Activated naive CD4-positive, alpha-beta T cell treated with anti-CD3 and anti-CD28 coated beads, Interleukin-2, amount 10 ng/mL, durations not matched to agents 7 days and 5 days (primary cell): ENCODE results near the gene LOXHD1.

Experiments used
- CTCF ChIA-PET: fragments of 350-600 bp; sonication (Branson Sonifier 250); formaldehyde crosslinking; loops from one replicate; lab custom pipeline; 2021; ENCODE audit warnings: antibody characterized with exemption; lab: Charles Lee
- DNase-seq: peaks from one replicate; pipeline ENCODE4 v3.0.0-alpha.2; 2020
- H3K27ac Mint-ChIP-seq: one replicate; pipeline ENCODE4 v1.8.0; 2021; ENCODE audit warnings: mild to moderate bottlenecking, moderate library complexity, mixed read lengths
- H3K27me3 Mint-ChIP-seq: one replicate; pipeline ENCODE4 v1.8.0; 2021; ENCODE audit warnings: mild to moderate bottlenecking, mixed read lengths
- H3K36me3 Mint-ChIP-seq: one replicate; pipeline ENCODE4 v1.8.0; 2021; ENCODE audit warnings: mixed read lengths
- H3K4me1 Mint-ChIP-seq: one replicate; pipeline ENCODE4 v1.8.0; 2021; ENCODE audit warnings: mixed read lengths
- H3K4me3 Mint-ChIP-seq: one replicate; pipeline ENCODE4 v1.8.0; 2021; ENCODE audit warnings: mild to moderate bottlenecking, moderate library complexity, mixed read lengths
- H3K9me3 Mint-ChIP-seq: one replicate; pipeline ENCODE4 v1.8.0; 2021; ENCODE audit warnings: mixed read lengths

Gene LOXHD1

DNA sequence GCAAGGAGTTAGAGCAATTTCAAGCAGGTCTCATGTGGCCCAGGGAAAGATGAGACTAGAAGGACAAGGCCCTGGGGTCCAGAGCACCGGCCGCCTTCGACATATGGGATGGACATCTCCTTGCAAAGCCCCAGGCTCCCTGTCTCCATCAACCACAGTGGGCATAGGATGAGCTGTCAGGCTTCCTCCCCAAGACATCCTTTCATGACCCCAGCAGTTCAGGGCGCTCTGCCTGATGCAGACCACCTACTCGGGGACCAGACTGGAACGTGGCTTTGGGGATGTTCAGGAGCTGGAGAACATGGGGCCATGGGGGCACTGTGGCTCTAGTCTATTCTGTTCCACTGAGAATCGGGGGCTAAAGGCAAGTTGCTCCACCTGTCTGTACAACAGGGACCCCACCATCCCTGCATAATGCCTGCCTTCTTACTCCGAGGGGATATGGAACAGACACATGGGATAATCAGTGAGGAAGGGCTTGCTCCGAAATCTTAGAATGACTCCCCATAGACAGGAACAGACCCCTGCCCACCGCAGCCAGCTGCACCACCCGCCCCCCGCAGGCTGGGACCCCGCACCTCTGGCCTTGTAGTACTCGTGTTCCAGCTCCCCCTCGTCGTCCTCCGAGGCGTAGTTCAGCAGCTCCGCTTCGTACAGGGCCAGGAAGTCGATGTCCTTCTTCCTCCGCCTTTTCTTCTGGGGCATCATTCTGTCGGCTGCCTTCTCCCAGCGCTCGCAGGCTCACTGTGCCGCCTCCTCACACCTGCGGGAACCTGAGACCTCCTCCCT, 500 bp downstream of the LOXHD1 start:
- H3K27ac Mint-ChIP-seq, result no peak overlapping the region
- H3K27me3 Mint-ChIP-seq, result peaks cover 3% of the 10 kb centered on the region
- CTCF ChIA-PET, result interaction anchor here (0.7 to 6.7 kb wide), 7 partner anchors 9 to 507 kb away, joined by 3 to 119 read pairs (median 16); no protein-coding TSS in a partner anchor
- H3K9me3 Mint-ChIP-seq, result no peaks in the 10 kb centered on the region
- no peaks in the 10 kb centered on the region for H3K36me3 Mint-ChIP-seq
- H3K4me3 Mint-ChIP-seq, result no peak overlapping the region
- H3K4me1 Mint-ChIP-seq, result no peaks in the 10 kb centered on the region
- no peak for DNase-seq

DNA sequence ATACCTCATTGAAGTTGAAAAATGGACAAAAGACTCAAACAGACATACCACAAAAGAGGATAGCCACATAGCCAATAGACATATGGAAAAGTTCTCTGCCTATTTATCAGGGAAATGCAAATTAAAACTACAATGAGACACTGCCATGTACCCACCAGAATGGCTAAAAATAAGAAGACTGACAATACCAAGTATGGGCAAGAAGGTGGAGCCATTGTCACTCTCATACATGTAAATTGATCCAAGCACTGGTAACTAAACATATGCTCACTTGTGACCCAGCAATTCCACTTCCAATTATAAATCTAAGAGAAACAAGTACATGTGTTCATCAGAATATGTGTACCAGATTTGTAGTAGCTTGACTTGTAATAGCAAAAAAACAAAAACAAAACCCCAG, 4.6 kb downstream of the LOXHD1 start:
- Mint-ChIP-seq H3K27me3 (peaks cover 15% of the 10 kb centered on the region), H3K27ac (no peak overlapping the region), H3K4me1 (no peaks in the 10 kb centered on the region), H3K36me3 (no peaks in the 10 kb centered on the region), H3K4me3 (no peak overlapping the region), H3K9me3 (no peaks in the 10 kb centered on the region)
- CTCF ChIA-PET, result interaction anchor here (3.2 kb wide), 1 partner anchor 371 kb away, joined by 12 read pairs; no protein-coding TSS in a partner anchor
- DNase-seq, result no peak

DNA sequence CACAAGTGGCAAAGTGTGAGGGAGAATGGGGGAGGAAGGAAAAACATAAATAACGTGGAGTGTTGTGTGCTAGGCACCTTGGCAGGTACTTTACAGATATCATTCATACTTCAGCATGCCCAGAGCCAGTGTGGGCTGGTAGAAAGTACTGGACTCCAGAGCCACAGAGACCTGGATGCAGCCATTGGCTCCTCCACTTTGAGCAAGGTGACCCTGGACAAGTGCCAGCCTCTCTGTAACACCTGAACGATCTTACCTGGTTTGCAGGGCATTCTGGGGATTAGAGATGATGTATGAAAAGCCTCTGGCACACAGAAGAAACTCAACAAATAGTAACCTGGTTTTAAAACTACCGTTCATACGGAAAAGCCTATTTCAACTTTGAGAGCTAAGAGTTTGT, 6.3 kb downstream of the LOXHD1 start:
- no peaks in the 10 kb centered on the region for H3K9me3 Mint-ChIP-seq
- H3K4me1 Mint-ChIP-seq, result no peaks in the 10 kb centered on the region
- CTCF ChIA-PET, result interaction anchor here (1.0 kb wide), 1 partner anchor 477 kb away, joined by 3 read pairs; a partner anchor contains a TSS
- H3K36me3 Mint-ChIP-seq, result no peaks in the 10 kb centered on the region
- no peak overlapping the region for H3K27ac Mint-ChIP-seq
- peaks cover 20% of the 10 kb centered on the region for H3K27me3 Mint-ChIP-seq
- DNase-seq, result no peak
- H3K4me3 Mint-ChIP-seq, result no peak overlapping the region

DNA sequence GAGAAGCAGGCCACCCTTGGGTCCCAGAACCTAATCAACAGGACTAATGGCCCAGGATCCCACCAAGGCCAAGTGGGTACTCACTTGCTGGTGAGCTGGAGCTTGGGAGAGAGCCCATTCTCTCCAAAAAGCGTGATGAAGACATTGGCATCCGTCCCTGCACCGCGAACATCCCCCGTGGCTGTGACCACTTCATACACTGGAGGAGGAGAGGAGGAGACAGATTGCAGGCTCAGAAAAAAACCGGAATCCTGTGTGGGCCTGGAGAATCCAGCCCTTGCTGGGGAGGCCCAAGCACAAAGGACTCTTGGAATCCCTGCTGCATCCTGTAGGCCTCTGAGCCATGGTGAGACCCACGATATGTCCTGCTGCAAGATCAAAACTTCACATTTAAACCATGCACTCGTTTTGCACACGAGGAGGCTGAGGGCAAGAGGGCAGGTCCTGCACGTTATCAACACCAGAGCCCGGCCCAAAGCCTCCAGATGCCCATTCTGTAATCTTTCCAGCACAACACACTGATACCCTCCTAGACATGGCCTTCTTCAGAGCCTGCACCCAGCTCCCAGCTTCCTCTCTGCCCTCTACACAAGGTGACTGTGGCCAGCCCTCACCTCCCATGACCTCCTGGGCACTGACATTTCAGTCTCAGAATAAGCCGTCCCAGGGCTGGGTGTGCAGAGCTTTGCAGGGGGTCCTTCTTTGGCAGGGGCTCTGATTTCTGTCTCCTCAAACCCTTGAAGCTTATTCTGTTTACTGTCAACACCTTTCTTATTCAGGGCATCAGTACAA, 7.8 kb downstream of the LOXHD1 start:
- Mint-ChIP-seq H3K27ac (no peak overlapping the region), H3K27me3 (peaks cover 29% of the 10 kb centered on the region), H3K4me1 (no peaks in the 10 kb centered on the region), H3K36me3 (no peaks in the 10 kb centered on the region), H3K9me3 (no peaks in the 10 kb centered on the region), H3K4me3 (no peak overlapping the region)
- DNase-seq, result no peak
- CTCF ChIA-PET, result interaction anchor here (1.0 to 1.7 kb wide), 2 partner anchors 9 to 476 kb away, joined by 3 to 7 read pairs; a partner anchor contains a TSS

DNA sequence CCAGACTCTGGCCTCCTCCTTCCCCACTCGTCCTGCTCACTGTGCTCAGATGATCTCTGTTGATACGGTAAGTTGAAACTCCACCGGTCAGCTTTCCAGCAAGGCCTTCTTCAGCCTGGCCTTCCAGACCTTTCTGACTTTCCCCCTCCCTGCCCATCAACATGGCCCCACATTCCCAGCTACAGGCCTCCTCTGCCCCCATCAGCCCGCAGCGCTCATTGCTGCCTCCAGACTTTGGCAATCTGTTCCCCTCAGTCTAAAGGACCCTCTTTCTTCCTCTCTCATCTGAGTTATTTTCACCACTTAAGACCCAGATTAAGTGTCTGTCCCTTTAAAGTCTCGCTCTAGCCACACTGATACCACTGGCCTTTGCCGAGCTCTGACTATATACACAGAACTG, 10.6 kb downstream of the LOXHD1 start:
- DNase-seq, result no peak
- H3K4me1 Mint-ChIP-seq, result no peaks in the 10 kb centered on the region
- CTCF ChIA-PET, result interaction anchor here (2.7 kb wide), 1 partner anchor 11 kb away, joined by 14 read pairs; the partner anchor contains the start of gene LOXHD1
- no peak overlapping the region for H3K4me3 Mint-ChIP-seq
- H3K27me3 Mint-ChIP-seq, result peaks cover 36% of the 10 kb centered on the region
- no peaks in the 10 kb centered on the region for H3K36me3 Mint-ChIP-seq
- H3K27ac Mint-ChIP-seq, result no peak overlapping the region
- no peaks in the 10 kb centered on the region for H3K9me3 Mint-ChIP-seq

DNA sequence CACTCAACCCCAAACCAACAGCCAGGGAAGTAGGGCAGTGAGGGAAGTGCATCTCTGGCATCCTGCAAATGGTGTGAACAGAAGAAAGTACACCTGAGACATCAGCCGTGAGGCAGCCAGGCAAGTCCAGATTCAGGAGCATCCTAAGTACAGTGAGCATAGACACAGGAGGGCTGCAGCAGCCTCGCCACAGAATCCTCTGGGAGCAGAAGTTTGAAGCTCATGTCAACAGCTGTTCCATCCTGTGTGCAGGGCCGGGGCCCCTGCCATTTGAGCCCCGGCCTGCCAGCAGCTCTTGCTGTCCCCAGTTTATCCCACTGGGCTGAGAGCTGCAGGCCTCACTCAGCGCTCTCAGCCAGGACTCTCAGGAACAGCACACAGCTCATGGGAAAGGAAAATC, 14.5 kb downstream of the LOXHD1 start:
- no peak for DNase-seq
- Mint-ChIP-seq H3K27me3 (peaks cover 25% of the 10 kb centered on the region), H3K4me3 (no peak overlapping the region), H3K27ac (no peak overlapping the region), H3K4me1 (no peaks in the 10 kb centered on the region), H3K9me3 (no peaks in the 10 kb centered on the region), H3K36me3 (no peaks in the 10 kb centered on the region)
- CTCF ChIA-PET, result no interaction called here

DNA sequence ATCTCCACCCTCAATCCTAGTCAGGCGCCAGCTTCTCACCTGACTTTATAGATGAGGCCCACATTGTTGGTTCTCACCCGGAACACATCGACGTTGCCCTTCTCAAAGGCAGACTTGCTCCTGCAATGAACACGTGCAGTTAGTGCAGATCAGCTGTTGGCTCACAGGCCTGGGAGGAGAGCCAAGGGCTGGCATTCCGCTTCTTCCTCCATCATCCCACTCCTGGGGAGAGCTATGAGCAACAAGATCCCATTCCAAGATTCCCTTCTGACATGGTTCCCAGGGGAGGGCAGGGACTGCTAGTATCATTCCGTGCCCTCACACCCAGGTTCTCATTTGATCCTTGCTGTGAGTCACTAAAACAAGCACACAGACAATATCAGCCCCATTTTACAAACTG, 15.1 kb downstream of the LOXHD1 start:
- no peaks in the 10 kb centered on the region for H3K36me3 Mint-ChIP-seq
- H3K9me3 Mint-ChIP-seq, result no peaks in the 10 kb centered on the region
- H3K27ac Mint-ChIP-seq, result no peak overlapping the region
- CTCF ChIA-PET, result interaction anchor here (1.2 kb wide), 1 partner anchor 16 kb away, joined by 3 read pairs; no protein-coding TSS in a partner anchor
- DNase-seq, result no peak
- no peaks in the 10 kb centered on the region for H3K4me1 Mint-ChIP-seq
- H3K27me3 Mint-ChIP-seq, result peaks cover 25% of the 10 kb centered on the region
- H3K4me3 Mint-ChIP-seq, result no peak overlapping the region

DNA sequence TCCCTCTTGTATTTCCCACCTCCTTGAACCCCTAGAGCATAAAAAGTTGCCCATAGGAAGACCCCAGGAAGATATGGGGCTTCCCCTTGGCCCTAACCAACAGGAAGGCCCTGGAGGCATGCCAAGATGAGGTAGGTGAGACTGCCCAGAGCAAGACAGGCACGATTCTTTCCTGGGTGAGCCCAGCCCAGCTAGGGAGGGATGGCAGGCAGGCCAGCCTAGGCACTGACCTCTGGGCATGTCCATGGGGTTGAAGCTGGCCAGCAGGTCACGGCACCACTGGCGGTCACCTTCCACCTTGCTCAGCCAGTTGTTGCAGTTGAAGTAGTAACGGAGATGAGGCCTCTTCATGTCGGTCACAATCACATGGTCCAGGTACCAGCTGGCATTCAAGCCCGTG, 17.6 kb downstream of the LOXHD1 start:
- Mint-ChIP-seq H3K9me3 (no peaks in the 10 kb centered on the region), H3K27ac (no peak overlapping the region), H3K4me3 (no peak overlapping the region), H3K27me3 (peaks cover 18% of the 10 kb centered on the region), H3K4me1 (peaks cover 5% of the 10 kb centered on the region), H3K36me3 (no peaks in the 10 kb centered on the region)
- CTCF ChIA-PET, result interaction anchor here (1.1 kb wide), 1 partner anchor 19 kb away, joined by 6 read pairs; no protein-coding TSS in a partner anchor
- no peak for DNase-seq

DNA sequence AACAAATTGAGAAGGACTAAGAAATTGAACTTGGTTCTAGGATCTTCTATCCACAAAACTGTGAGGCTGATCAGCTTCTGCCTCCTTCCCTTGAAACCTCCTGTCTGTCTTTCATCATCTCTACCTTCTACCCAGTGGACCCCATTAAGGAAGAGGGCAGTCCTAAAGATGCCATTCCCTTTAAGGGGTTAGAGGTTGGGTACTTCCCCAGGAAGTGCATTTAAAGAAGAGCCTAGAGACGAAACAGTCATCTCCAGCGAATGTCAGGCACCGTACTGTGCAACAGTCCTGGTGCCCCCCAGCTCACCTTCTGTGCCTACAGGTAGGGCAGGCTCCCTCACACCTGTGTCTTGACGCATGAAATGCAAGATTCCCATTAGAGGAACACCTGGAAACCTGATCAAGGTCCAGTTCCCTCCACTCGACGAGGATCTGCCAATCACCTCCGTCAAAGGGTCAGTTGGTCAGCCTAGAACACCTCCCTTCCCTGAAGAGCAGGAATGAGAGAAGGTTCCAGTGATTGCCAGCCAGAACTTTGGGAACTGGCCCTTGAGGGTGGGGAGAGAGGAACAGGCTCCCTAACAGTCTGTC, 20.9 kb downstream of the LOXHD1 start:
- Mint-ChIP-seq H3K9me3 (peaks cover 2% of the 10 kb centered on the region), H3K4me1 (peaks cover 5% of the 10 kb centered on the region)

DNA sequence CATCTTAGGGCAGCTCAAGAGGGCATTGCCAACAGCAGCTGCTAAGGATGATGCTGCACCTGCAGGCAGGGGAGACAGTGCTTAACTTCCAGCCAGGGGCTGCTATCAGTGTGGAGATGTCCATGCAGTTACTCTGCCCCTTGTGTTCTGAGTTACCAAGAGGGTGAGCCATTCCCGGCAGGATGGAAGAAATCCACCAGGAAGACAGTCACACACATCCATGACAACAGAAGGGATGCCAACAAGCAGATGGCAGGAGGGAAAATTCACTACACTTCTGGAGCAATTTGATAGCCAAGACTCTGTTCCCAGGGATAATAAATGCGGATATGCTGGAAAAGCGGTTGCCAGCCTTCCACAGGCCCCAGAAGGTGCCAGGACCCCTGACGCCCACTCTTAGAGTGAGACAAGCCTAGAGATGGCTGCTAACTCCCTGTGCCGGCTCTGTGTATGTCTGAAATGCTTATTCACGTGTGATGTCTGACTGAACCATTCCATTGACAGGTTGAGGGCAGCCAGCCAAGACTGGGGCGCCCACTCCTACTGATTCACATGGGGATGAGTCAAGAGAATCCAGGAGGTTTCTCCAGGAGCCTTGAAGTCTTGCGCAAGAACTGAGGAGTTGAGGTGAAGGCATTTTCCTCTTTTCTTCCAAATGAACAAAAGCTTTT, 24.5 kb downstream of the LOXHD1 start:
- no peak overlapping the region for H3K4me3 Mint-ChIP-seq
- H3K27ac Mint-ChIP-seq, result no peak overlapping the region
- no peaks in the 10 kb centered on the region for H3K36me3 Mint-ChIP-seq
- CTCF ChIA-PET, result no interaction called here
- no peak for DNase-seq
- peaks cover 31% of the 10 kb centered on the region for H3K27me3 Mint-ChIP-seq
- H3K4me1 Mint-ChIP-seq, result peaks cover 24% of the 10 kb centered on the region
- peaks cover 9% of the 10 kb centered on the region for H3K9me3 Mint-ChIP-seq

More for the DNA sequence above, 20.9 kb downstream of the LOXHD1 start:
- CTCF ChIA-PET, result no interaction called here
- peaks cover 23% of the 10 kb centered on the region for H3K27me3 Mint-ChIP-seq
- no peak for DNase-seq
- H3K27ac Mint-ChIP-seq, result no peak overlapping the region
- no peaks in the 10 kb centered on the region for H3K36me3 Mint-ChIP-seq
- H3K4me3 Mint-ChIP-seq, result no peak overlapping the region

DNA sequence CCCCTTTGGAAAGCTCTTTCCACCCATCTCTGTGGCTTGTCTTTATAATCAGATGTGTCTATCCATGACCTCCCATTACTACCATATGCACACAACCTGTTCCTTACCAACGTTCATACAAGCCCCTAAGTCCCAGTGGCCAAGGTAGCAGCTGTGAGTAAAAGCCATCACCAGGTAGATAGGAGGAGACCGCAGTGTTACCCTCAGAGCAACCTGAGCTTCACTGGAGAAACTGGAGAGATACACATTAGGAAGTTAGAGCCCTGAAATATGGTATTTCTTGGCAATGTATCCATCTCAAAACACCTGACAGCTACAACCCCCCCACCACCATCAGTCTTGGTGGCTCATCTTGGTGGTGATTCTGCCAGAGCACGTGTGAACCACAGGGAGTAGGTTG, 26.0 kb downstream of the LOXHD1 start:
- no peak overlapping the region for H3K4me3 Mint-ChIP-seq
- no peak overlapping the region for H3K27ac Mint-ChIP-seq
- peaks cover 33% of the 10 kb centered on the region for H3K27me3 Mint-ChIP-seq
- peaks cover 9% of the 10 kb centered on the region for H3K9me3 Mint-ChIP-seq
- H3K36me3 Mint-ChIP-seq, result no peaks in the 10 kb centered on the region
- H3K4me1 Mint-ChIP-seq, result peaks cover 21% of the 10 kb centered on the region
- DNase-seq, result no peak
- CTCF ChIA-PET, result no interaction called here

DNA sequence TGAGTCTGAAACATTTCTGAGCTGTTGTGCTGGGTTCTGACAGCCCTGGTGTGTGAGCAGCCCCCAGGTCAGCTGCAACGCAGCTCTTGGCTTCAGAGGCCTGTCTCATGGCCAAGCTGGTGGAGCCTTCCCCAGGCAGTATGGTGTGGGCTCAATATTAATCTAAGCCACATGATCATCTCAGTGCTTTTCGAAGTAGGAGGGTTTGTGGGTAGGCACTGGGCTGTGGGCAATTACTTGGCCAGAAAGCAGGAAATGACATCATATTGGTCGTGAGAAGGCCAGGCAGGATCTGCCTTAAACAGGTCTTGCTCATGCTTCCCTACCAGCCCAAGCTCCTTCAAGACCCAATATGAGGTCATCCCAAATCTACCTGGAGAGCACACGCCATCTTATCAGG, 26.9 kb downstream of the LOXHD1 start:
- no peak for DNase-seq
- no peaks in the 10 kb centered on the region for H3K36me3 Mint-ChIP-seq
- peak overlapping the region; percentile 9 for H3K27ac Mint-ChIP-seq
- CTCF ChIA-PET, result no interaction called here
- peaks cover 9% of the 10 kb centered on the region for H3K9me3 Mint-ChIP-seq
- H3K4me3 Mint-ChIP-seq, result no peak overlapping the region
- H3K4me1 Mint-ChIP-seq, result peaks cover 18% of the 10 kb centered on the region
- peaks cover 30% of the 10 kb centered on the region for H3K27me3 Mint-ChIP-seq

DNA sequence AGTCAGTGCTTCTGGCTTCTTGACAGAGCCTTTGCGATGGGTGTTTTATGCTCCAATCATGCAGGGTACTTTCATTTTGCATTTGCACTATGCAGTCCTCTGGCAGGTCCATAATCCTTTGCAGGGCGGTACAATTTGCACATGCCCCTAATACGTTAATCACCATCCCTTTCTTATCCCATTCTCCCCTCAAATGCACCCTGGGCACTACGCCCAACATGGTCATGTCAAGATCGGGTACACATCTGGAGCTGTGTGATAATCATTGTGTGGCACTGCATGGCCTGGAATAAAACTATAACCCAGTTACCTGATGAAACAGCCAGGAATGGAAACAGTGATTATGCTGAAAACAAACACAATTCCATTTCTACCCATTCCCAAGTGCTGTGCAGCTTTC, 27.7 kb downstream of the LOXHD1 start:
- CTCF ChIA-PET, result no interaction called here
- Mint-ChIP-seq H3K36me3 (no peaks in the 10 kb centered on the region), H3K4me3 (no peak overlapping the region), H3K27me3 (peaks cover 31% of the 10 kb centered on the region), H3K4me1 (peaks cover 26% of the 10 kb centered on the region), H3K9me3 (peaks cover 9% of the 10 kb centered on the region), H3K27ac (no peak overlapping the region)
- no peak for DNase-seq

DNA sequence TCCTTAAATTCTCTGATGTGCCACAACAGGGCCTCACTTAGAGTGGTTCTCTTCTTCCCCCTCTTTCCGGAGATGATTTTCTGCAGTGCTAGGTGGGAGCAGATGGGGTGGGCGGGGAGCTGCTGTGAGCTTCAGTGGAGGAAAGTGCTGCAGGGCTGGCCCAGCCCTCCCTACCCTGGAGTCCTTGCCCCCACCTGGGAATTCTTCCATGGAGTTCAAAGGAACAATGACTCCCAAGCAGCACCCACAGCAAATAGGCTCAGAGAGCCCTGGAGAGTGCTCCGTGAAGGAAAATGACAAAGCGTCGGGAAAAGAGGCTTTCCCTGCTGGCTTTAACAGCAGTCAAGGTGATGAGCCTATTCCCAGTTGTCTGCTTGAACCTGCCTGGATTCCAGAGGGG, 28.8 kb downstream of the LOXHD1 start:
- Mint-ChIP-seq H3K27me3 (peaks cover 36% of the 10 kb centered on the region), H3K36me3 (no peaks in the 10 kb centered on the region), H3K4me1 (peaks cover 37% of the 10 kb centered on the region), H3K27ac (no peak overlapping the region), H3K4me3 (no peak overlapping the region), H3K9me3 (peaks cover 9% of the 10 kb centered on the region)
- CTCF ChIA-PET, result no interaction called here
- no peak for DNase-seq
